C4-2B (cell line): Measurements from ENCODE around the gene HERC3.

Experiments used
- H3K27ac ChIP-seq: fragments of 450-650 bp; 2 replicates; pipeline ENCODE4 v1.5.1; 2017
- ZFX ChIP-seq: fragments of 450-650 bp; IDR thresholded peaks from 2 replicates; pipeline ENCODE4 v1.6.1; 2017
- TF ChIP-seq, protein P1 (sequence below): fragments of 450-650 bp; conservative IDR thresholded peaks from 2 replicates; pipeline ENCODE4 v1.5.1; 2017; ENCODE audit warnings: mild to moderate bottlenecking

Gene HERC3

GRCh38 chr4:88736264-88736663, 144.0 kb downstream of the HERC3 start:
- H3K27ac ChIP-seq = no peak overlapping the region
- TF ChIP-seq ZFX = no peak
- TF ChIP-seq, protein P1, sequence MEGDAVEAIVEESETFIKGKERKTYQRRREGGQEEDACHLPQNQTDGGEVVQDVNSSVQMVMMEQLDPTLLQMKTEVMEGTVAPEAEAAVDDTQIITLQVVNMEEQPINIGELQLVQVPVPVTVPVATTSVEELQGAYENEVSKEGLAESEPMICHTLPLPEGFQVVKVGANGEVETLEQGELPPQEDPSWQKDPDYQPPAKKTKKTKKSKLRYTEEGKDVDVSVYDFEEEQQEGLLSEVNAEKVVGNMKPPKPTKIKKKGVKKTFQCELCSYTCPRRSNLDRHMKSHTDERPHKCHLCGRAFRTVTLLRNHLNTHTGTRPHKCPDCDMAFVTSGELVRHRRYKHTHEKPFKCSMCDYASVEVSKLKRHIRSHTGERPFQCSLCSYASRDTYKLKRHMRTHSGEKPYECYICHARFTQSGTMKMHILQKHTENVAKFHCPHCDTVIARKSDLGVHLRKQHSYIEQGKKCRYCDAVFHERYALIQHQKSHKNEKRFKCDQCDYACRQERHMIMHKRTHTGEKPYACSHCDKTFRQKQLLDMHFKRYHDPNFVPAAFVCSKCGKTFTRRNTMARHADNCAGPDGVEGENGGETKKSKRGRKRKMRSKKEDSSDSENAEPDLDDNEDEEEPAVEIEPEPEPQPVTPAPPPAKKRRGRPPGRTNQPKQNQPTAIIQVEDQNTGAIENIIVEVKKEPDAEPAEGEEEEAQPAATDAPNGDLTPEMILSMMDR = no peak

- H3K27ac ChIP-seq = no peak overlapping the region
- TF ChIP-seq, protein P1 = no peak
- TF ChIP-seq ZFX = no peak
These were observed 145.1 kb downstream of the HERC3 start for GRCh38 chr4:88737307-88737941.

GRCh38 chr4:88738180-88738579, 145.9 kb downstream of the HERC3 start:
- no peak for TF ChIP-seq ZFX
- TF ChIP-seq, protein P1 = no peak
- no peak overlapping the region for H3K27ac ChIP-seq

DNA sequence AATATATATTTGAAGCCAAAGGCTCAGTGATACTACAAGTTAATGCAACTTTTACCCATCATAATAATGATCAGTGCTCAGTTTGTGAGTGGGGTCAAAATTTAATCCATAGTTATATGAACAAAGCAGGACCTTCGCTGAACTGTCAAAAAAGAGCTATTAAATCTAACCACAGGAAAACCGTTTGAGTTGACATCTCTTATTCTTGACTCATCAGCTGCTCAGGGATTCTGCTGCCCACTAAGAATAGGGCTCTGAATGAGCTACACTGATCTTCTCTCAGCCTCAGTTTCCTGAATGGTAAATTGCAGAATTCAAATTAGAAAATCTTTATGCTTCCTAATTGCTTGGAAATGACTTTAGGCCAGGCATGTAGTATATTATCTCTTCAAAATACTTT, 150.3 kb downstream of the HERC3 start:
- no peak overlapping the region for H3K27ac ChIP-seq
- TF ChIP-seq, protein P1 = no peak
- no peak for TF ChIP-seq ZFX

DNA sequence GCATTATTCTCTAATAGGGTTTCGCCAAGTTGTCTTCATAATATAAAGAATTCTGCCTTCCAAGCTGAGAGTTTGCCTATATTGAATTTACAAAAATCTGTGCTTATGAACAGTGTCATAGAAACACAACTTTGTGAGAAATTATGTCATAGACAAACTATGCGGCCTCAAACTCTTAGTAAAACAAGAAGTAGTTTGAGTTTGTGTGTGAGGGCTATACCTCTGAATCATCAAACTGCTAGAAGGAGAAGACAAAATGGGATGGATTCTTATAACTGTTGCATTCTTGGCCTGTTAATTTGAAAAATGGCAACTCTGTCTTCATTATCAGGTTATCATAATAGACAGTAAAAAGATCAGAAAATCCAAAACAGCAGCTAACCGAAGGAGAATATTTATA, 151.4 kb downstream of the HERC3 start:
- no peak overlapping the region for H3K27ac ChIP-seq
- TF ChIP-seq ZFX = no peak

GRCh38 chr4:88744609-88745008, 152.3 kb downstream of the HERC3 start:
- no peak for TF ChIP-seq ZFX
- TF ChIP-seq, protein P1 = no peak

DNA sequence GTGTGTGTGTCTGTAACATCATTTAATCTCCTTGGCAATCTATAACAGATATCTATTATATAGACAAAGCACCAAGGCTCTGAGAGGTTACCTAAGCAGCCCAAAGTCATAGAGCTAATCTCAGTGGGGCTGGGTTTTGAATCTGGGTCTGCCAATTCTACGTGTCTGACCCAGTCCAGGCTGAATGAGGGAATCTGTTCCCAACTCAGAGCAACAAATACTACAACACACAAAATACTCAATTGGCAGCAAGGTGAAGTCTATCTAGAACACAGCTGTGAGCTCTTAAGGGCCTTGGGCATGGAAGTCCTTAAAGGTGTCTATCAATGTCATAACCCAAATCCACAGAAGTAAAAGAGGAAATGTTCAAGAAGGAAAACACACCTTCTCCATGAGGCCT, 152.9 kb downstream of the HERC3 start:
- TF ChIP-seq, protein P1 = no peak
- TF ChIP-seq ZFX = no peak
- no peak overlapping the region for H3K27ac ChIP-seq

More at GRCh38 chr4:88744609-88745008, 152.3 kb downstream of the HERC3 start:
- H3K27ac ChIP-seq = no peak overlapping the region

DNA sequence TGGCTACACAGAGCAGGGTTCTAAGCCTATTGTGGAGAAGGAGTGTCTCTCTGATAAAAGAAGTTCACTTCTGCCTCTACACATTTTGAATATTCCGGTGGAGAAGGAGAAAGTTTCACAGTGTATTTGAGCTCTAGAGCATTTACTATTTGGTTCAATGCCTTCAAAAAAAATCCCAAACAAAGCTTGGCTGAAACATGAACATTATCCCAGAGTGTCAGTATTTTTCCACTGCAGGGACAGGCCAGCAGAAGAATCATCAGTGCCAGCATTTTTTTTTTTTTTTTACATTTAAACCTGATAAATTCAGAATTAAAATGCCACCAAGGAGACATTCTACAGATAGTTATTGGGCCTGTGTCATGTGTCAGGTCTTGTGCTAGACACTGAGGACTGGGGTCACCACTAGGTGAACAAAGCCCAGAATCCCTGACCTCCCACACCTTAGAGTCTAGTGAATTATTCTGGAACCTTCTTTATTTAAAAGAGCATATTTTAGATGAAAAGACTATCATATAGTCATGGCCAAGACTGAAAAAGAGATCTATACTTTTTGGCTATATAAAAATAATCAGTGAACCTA, 153.4 kb downstream of the HERC3 start:
- H3K27ac ChIP-seq = no peak overlapping the region

More for the DNA sequence above, 153.4 kb downstream of the HERC3 start:
- no peak for TF ChIP-seq ZFX
- TF ChIP-seq, protein P1 = no peak
